GM21360 (cell line): Measurements from ENCODE around the gene BORCS5.
"Not testable (repeated sequence)": the region's sequence is repeated elsewhere in the genome, so short reads cannot be mapped to it uniquely, and the experiment has no call there.

Experiments used
- ATAC-seq: cut with Tn5 transposase; IDR thresholded peaks from one replicate; pipeline ENCODE4 v1.9.1; 2021; ENCODE audit warnings: mild to moderate bottlenecking, moderate library complexity; ENCODE audit not compliant: unreplicated experiment

The BORCS5 gene

GRCh38 chr12:12384571-12385340 is 27.9 kb downstream of the BORCS5 start:
- no peak for ATAC-seq

- ATAC-seq: no peak
These were observed 30.6 kb downstream of the BORCS5 start for GRCh38 chr12:12387501-12387900.

GRCh38 chr12:12392413-12392812 is 35.5 kb downstream of the BORCS5 start:
- ATAC-seq: no peak

- ATAC-seq: no peak
These were observed 36.3 kb downstream of the BORCS5 start for GRCh38 chr12:12393171-12393570.

GRCh38 chr12:12396694-12397093 is 39.8 kb downstream of the BORCS5 start:
- ATAC-seq: no peak

- no peak for ATAC-seq
These were observed 40.3 kb downstream of the BORCS5 start for GRCh38 chr12:12397184-12397583.

GRCh38 chr12:12398026-12398859 is 41.4 kb downstream of the BORCS5 start:
- no peak for ATAC-seq

GRCh38 chr12:12399161-12399560 is 42.3 kb downstream of the BORCS5 start:
- ATAC-seq: no peak

GRCh38 chr12:12399776-12400305 is 43.0 kb downstream of the BORCS5 start:
- no peak for ATAC-seq

GRCh38 chr12:12400793-12401192 is 43.9 kb downstream of the BORCS5 start:
- no peak for ATAC-seq

GRCh38 chr12:12403264-12404248 is 46.7 kb downstream of the BORCS5 start:
- ATAC-seq: no peak

- no peak for ATAC-seq
These were observed 47.4 kb downstream of the BORCS5 start for GRCh38 chr12:12404297-12404696.

- ATAC-seq: no peak
These were observed 49.0 kb downstream of the BORCS5 start for GRCh38 chr12:12405882-12406281.

- no peak for ATAC-seq
These were observed 49.9 kb downstream of the BORCS5 start for GRCh38 chr12:12406762-12407161.

GRCh38 chr12:12408265-12408690 is 51.4 kb downstream of the BORCS5 start:
- no peak for ATAC-seq

GRCh38 chr12:12409337-12409736 is 52.5 kb downstream of the BORCS5 start:
- not testable (repeated sequence) for ATAC-seq

GRCh38 chr12:12415886-12416285 is 59.0 kb downstream of the BORCS5 start:
- ATAC-seq: no peak

- ATAC-seq: not testable (repeated sequence)
These were observed 62.3 kb downstream of the BORCS5 start for GRCh38 chr12:12419165-12419564.

GRCh38 chr12:12423367-12423766 is 66.5 kb downstream of the BORCS5 start:
- ATAC-seq: no peak

GRCh38 chr12:12425001-12425400 is 68.1 kb downstream of the BORCS5 start:
- ATAC-seq: no peak

- ATAC-seq: no peak
These were observed 68.7 kb downstream of the BORCS5 start for GRCh38 chr12:12425616-12426015.
